GM23338 (cell line): ENCODE data around the gene ARL8B. TPM values are rescaled to one million over a fixed set of nuclear protein-coding genes. Genes with fewer than 3 reads are reported as not detected.

ENCODE experiments used
- ATAC-seq: fragments of 200-7000 bp; cut with Tn5 transposase; 3 replicates; pipeline ENCODE4 v1.9.1; 2020
- DNase-seq: peaks from one replicate; pipeline ENCODE4 v3.0.0-alpha.2; 2015; ENCODE audit warnings: low spot score
- H2AFZ ChIP-seq: fragments of 200-600 bp; sonication (generic); 2 replicates; pipeline ENCODE4 v1.8.0; 2016; ENCODE audit warnings: antibody characterized with exemption, mild to moderate bottlenecking, moderate library complexity
- H3F3A ChIP-seq: fragments of 200-600 bp; sonication (generic); replicated peaks from 2 replicates; pipeline ENCODE4 v1.8.0; 2017; ENCODE audit warnings: antibody characterized with exemption, mixed run types, low read depth
- H3K27ac ChIP-seq: fragments of 200-600 bp; sonication (generic); 2 replicates; pipeline ENCODE4 v1.6.1; 2016; ENCODE audit warnings: low read depth
- H3K27me3 ChIP-seq: fragments of 200-600 bp; sonication (generic); 2 replicates; pipeline ENCODE4 v1.8.0; 2016; ENCODE audit warnings: mild to moderate bottlenecking, mixed run types, moderate library complexity; ENCODE audit not compliant: insufficient read depth
- H3K36me3 ChIP-seq: fragments of 200-600 bp; sonication (generic); 2 replicates; pipeline ENCODE4 v1.8.0; 2016; ENCODE audit warnings: mild to moderate bottlenecking; ENCODE audit not compliant: insufficient read depth
- H3K4me1 ChIP-seq: fragments of 200-600 bp; sonication (generic); 2 replicates; pipeline ENCODE4 v1.8.0; 2016; ENCODE audit warnings: mild to moderate bottlenecking, moderate library complexity; ENCODE audit not compliant: insufficient read depth
- H3K4me2 ChIP-seq: fragments of 200-600 bp; sonication (generic); 2 replicates; pipeline ENCODE4 v1.7.1; 2017; ENCODE audit warnings: mixed run types
- H3K4me3 ChIP-seq: fragments of 200-600 bp; sonication (generic); 2 replicates; pipeline ENCODE4 v1.6.1; 2016; ENCODE audit warnings: mixed run types
- H3K79me2 ChIP-seq: fragments of 200-600 bp; sonication (generic); replicated peaks from 2 replicates; pipeline ENCODE4 v1.8.0; 2017; ENCODE audit warnings: mild to moderate bottlenecking; ENCODE audit not compliant: insufficient read depth
- H3K9me2 ChIP-seq: fragments of 200-600 bp; sonication (generic); 2 replicates; pipeline ENCODE4 v1.8.0; 2017; ENCODE audit not compliant: insufficient read depth
- H4K20me1 ChIP-seq: fragments of 200-600 bp; sonication (generic); replicated peaks from 2 replicates; pipeline ENCODE4 v1.8.0; 2017; ENCODE audit warnings: mild to moderate bottlenecking; ENCODE audit not compliant: insufficient read depth
- H3K27ac Mint-ChIP-seq: 2 replicates; pipeline ENCODE4 v1.8.0; 2020; ENCODE audit warnings: inconsistent platforms, mild to moderate bottlenecking, moderate library complexity, mixed read lengths
- H3K27me3 Mint-ChIP-seq: 3 replicates; pipeline ENCODE4 v1.8.0; 2022; ENCODE audit warnings: low read depth, mild to moderate bottlenecking, moderate library complexity, mixed read lengths, inconsistent platforms; ENCODE audit not compliant: insufficient read depth, poor library complexity
- H3K36me3 Mint-ChIP-seq: 3 replicates; pipeline ENCODE4 v1.8.0; 2021; ENCODE audit warnings: low read depth, mild to moderate bottlenecking, inconsistent platforms, moderate library complexity, mixed read lengths
- H3K4me1 Mint-ChIP-seq: 3 replicates; pipeline ENCODE4 v1.8.0; 2020; ENCODE audit warnings: mild to moderate bottlenecking, inconsistent platforms, mixed read lengths
- H3K4me3 Mint-ChIP-seq: 3 replicates; pipeline ENCODE4 v1.8.0; 2021; ENCODE audit warnings: moderate library complexity, mild to moderate bottlenecking, inconsistent platforms, mixed read lengths
- H3K9me3 Mint-ChIP-seq: 3 replicates; pipeline ENCODE4 v1.8.0; 2020; ENCODE audit warnings: moderate library complexity, mild to moderate bottlenecking, inconsistent platforms, mixed read lengths
- CREB1 ChIP-seq: fragments of 250-450 bp; sonication (Bioruptor Pico); IDR thresholded peaks from 2 replicates; pipeline ENCODE4 v1.5.0; 2020; ENCODE audit warnings: low read depth, mild to moderate bottlenecking, moderate library complexity
- JUNB ChIP-seq: IDR thresholded peaks from one replicate; pipeline ENCODE4 v1.6.1; 2016; ENCODE audit warnings: antibody characterized with exemption; ENCODE audit not compliant: unreplicated experiment
- NANOG ChIP-seq: IDR thresholded peaks from 2 replicates; pipeline ENCODE4 v1.6.1; 2016; ENCODE audit warnings: antibody characterized with exemption, borderline replicate concordance
- POLR2AphosphoS5 ChIP-seq: IDR thresholded peaks from 2 replicates; pipeline ENCODE4 v1.6.1; 2016; ENCODE audit warnings: antibody characterized with exemption, low read depth
- ZNF114 ChIP-seq: fragments of 250-450 bp; sonication (Bioruptor Pico); IDR thresholded peaks from 2 replicates; pipeline ENCODE4 v1.5.0; 2020; ENCODE audit warnings: mild to moderate bottlenecking, moderate library complexity
- ZNF331 ChIP-seq: fragments of 250-450 bp; sonication (Bioruptor Pico); IDR thresholded peaks from 2 replicates; pipeline ENCODE4 v1.5.0; 2020; ENCODE audit warnings: low read depth, mild to moderate bottlenecking, moderate library complexity
- polyA plus RNA-seq: library from polyadenylated mRNA; unstranded; fragments of >200 nt; fragmentation: Nextera tagmentation; extraction: Ambion mirVana; gene quantifications from 2 replicates; pipeline ENCODE4 v1.2.1, GENCODE V29; 2016
- total RNA-seq: library from RNA; depleted of rRNA; stranded (reverse); fragments of >200 nt; shearing (Covaris generic); gene quantifications from 2 replicates; pipeline ENCODE4 v1.2.3, GENCODE V29; 2014
- TF ChIP-seq, protein P1 (sequence below): fragments of 250-450 bp; sonication (Bioruptor Pico); IDR thresholded peaks from 2 replicates; pipeline ENCODE4 v1.5.0; 2020; ENCODE audit warnings: mild to moderate bottlenecking, moderate library complexity
- TF ChIP-seq, protein P2 (sequence below), 2 experiments: fragments of 200-600 bp in 1 of 2; sonication (generic) in 1 of 2; conservative IDR thresholded peaks; 2 replicates each; pipeline versions ENCODE4 v1.5.1 to v1.6.1; 2016 to 2017; ENCODE audit warnings: antibody characterized with exemption in 2 of 2, low read depth in 2 of 2, mild to moderate bottlenecking in 2 of 2, moderate library complexity in 1 of 2
- TF ChIP-seq, protein P3 (sequence below): IDR thresholded peaks from one replicate; pipeline ENCODE4 v1.6.1; 2018; ENCODE audit warnings: antibody characterized with exemption; ENCODE audit not compliant: unreplicated experiment

Gene ARL8B
- total and polyA plus RNA-seq, 2 experiments from 2014 or later = 25.5 to 40.8 TPM

DNA sequence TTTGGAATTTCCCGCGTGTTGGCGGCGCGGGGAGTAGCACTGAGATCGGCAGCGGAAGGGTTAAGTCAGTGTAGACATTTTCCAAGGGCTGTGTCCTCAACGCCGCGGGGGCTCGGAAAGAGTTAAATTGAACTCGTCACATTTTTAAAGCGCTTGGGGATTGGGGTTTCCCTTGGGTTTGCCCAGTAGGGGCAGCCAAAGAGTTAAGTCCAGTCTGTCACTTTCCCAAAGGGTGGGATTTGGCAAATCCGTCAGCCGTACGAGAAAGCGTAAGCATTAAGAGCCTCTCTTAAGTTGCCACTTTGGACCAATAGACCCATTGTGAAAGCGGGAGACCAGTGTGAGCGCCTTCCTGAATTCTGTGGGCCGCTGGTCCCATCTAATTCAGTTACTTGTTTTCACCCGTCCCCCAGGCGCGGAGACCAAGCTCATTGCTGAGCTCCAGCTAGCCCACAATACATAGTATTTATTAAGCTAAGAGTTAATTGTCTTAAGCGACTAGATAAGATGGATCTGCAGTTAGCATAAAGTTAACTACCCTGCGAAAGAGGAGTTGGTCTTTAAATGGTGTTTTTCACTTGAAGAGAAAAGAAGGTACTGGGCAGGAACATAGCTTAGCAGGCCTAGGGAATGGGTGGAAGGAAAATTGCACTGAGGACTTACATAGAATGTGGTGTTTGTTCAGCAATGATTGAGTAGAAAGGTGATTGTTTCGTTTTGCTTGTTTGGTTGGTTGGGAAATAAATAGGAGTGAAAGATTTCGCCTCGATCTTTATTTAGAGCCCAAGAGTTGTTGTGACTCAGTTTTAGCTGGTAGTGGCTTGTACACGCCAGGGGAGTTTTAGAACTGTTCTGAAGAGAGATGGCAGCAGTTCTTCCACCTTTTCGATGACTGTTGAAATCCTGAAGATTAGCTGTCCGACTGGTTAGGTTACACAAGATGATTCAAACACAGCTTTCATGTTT lies 932 bp downstream of the ARL8B start:
- no peaks in the 10 kb centered on the region for H3K27me3 ChIP-seq
- peak overlapping the region; percentile 63 for H3K27ac ChIP-seq
- H3K27ac Mint-ChIP-seq = peak overlapping the region; percentile 72
- peaks cover 12% of the 10 kb centered on the region for H3K4me1 Mint-ChIP-seq
- H3K4me1 ChIP-seq = peaks cover 10% of the 10 kb centered on the region
- DNase-seq = peak; percentile 79
- TF ChIP-seq, protein P1, sequence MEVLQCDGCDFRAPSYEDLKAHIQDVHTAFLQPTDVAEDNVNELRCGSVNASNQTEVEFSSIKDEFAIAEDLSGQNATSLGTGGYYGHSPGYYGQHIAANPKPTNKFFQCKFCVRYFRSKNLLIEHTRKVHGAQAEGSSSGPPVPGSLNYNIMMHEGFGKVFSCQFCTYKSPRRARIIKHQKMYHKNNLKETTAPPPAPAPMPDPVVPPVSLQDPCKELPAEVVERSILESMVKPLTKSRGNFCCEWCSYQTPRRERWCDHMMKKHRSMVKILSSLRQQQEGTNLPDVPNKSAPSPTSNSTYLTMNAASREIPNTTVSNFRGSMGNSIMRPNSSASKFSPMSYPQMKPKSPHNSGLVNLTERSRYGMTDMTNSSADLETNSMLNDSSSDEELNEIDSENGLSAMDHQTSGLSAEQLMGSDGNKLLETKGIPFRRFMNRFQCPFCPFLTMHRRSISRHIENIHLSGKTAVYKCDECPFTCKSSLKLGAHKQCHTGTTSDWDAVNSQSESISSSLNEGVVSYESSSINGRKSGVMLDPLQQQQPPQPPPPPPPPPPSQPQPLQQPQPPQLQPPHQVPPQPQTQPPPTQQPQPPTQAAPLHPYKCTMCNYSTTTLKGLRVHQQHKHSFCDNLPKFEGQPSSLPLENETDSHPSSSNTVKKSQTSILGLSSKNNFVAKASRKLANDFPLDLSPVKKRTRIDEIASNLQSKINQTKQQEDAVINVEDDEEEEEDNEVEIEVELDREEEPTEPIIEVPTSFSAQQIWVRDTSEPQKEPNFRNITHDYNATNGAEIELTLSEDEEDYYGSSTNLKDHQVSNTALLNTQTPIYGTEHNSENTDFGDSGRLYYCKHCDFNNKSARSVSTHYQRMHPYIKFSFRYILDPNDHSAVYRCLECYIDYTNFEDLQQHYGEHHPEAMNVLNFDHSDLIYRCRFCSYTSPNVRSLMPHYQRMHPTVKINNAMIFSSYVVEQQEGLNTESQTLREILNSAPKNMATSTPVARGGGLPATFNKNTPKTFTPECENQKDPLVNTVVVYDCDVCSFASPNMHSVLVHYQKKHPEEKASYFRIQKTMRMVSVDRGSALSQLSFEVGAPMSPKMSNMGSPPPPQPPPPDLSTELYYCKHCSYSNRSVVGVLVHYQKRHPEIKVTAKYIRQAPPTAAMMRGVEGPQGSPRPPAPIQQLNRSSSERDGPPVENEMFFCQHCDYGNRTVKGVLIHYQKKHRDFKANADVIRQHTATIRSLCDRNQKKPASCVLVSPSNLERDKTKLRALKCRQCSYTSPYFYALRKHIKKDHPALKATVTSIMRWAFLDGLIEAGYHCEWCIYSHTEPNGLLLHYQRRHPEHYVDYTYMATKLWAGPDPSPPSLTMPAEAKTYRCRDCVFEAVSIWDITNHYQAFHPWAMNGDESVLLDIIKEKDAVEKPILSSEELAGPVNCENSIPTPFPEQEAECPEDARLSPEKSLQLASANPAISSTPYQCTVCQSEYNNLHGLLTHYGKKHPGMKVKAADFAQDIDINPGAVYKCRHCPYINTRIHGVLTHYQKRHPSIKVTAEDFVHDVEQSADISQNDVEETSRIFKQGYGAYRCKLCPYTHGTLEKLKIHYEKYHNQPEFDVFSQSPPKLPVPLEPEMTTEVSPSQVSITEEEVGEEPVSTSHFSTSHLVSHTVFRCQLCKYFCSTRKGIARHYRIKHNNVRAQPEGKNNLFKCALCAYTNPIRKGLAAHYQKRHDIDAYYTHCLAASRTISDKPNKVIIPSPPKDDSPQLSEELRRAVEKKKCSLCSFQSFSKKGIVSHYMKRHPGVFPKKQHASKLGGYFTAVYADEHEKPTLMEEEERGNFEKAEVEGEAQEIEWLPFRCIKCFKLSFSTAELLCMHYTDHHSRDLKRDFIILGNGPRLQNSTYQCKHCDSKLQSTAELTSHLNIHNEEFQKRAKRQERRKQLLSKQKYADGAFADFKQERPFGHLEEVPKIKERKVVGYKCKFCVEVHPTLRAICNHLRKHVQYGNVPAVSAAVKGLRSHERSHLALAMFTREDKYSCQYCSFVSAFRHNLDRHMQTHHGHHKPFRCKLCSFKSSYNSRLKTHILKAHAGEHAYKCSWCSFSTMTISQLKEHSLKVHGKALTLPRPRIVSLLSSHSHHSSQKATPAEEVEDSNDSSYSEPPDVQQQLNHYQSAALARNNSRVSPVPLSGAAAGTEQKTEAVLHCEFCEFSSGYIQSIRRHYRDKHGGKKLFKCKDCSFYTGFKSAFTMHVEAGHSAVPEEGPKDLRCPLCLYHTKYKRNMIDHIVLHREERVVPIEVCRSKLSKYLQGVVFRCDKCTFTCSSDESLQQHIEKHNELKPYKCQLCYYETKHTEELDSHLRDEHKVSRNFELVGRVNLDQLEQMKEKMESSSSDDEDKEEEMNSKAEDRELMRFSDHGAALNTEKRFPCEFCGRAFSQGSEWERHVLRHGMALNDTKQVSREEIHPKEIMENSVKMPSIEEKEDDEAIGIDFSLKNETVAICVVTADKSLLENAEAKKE = no peak
- TF ChIP-seq, protein P2, sequence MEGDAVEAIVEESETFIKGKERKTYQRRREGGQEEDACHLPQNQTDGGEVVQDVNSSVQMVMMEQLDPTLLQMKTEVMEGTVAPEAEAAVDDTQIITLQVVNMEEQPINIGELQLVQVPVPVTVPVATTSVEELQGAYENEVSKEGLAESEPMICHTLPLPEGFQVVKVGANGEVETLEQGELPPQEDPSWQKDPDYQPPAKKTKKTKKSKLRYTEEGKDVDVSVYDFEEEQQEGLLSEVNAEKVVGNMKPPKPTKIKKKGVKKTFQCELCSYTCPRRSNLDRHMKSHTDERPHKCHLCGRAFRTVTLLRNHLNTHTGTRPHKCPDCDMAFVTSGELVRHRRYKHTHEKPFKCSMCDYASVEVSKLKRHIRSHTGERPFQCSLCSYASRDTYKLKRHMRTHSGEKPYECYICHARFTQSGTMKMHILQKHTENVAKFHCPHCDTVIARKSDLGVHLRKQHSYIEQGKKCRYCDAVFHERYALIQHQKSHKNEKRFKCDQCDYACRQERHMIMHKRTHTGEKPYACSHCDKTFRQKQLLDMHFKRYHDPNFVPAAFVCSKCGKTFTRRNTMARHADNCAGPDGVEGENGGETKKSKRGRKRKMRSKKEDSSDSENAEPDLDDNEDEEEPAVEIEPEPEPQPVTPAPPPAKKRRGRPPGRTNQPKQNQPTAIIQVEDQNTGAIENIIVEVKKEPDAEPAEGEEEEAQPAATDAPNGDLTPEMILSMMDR (conservative IDR thresholded peaks at IDR 0.05; ENCODE audit: low read depth in 2 of 2) = 0 out of 4 replicates have a peak, but pooled peaks of 1 of the 2 experiments have one; percentile 13
- TF ChIP-seq POLR2AphosphoS5 = no peak
- TF ChIP-seq JUNB = no peak
- TF ChIP-seq CREB1 (CRISPR knock-in tag) = peak; percentile 5; the same call in 1 of the 2 replicates
- TF ChIP-seq ZNF331 (CRISPR knock-in tag) = no peak
- TF ChIP-seq NANOG = no peak
- TF ChIP-seq, protein P3, sequence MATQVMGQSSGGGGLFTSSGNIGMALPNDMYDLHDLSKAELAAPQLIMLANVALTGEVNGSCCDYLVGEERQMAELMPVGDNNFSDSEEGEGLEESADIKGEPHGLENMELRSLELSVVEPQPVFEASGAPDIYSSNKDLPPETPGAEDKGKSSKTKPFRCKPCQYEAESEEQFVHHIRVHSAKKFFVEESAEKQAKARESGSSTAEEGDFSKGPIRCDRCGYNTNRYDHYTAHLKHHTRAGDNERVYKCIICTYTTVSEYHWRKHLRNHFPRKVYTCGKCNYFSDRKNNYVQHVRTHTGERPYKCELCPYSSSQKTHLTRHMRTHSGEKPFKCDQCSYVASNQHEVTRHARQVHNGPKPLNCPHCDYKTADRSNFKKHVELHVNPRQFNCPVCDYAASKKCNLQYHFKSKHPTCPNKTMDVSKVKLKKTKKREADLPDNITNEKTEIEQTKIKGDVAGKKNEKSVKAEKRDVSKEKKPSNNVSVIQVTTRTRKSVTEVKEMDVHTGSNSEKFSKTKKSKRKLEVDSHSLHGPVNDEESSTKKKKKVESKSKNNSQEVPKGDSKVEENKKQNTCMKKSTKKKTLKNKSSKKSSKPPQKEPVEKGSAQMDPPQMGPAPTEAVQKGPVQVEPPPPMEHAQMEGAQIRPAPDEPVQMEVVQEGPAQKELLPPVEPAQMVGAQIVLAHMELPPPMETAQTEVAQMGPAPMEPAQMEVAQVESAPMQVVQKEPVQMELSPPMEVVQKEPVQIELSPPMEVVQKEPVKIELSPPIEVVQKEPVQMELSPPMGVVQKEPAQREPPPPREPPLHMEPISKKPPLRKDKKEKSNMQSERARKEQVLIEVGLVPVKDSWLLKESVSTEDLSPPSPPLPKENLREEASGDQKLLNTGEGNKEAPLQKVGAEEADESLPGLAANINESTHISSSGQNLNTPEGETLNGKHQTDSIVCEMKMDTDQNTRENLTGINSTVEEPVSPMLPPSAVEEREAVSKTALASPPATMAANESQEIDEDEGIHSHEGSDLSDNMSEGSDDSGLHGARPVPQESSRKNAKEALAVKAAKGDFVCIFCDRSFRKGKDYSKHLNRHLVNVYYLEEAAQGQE = no peak
- TF ChIP-seq ZNF114 (CRISPR knock-in tag) = no peak
- peak overlapping the region; percentile 95 for H3K4me3 ChIP-seq
- H3K36me3 Mint-ChIP-seq = no peaks in the 10 kb centered on the region
- H3K9me2 ChIP-seq = no peaks in the 10 kb centered on the region
- H3K4me3 Mint-ChIP-seq = peak overlapping the region; percentile 98
- peak; percentile 63 for ATAC-seq
- H2AFZ ChIP-seq = peak overlapping the region; percentile 85
- no peaks in the 10 kb centered on the region for H3K36me3 ChIP-seq
- no peaks in the 10 kb centered on the region; the same call in 2 of the 3 replicates for H3K9me3 Mint-ChIP-seq
- H4K20me1 ChIP-seq = peaks cover 19% of the 10 kb centered on the region
- H3K4me2 ChIP-seq = peak overlapping the region; percentile 95
- peaks cover 4% of the 10 kb centered on the region for H3K27me3 Mint-ChIP-seq
- no peaks in the 10 kb centered on the region for H3F3A ChIP-seq
- H3K79me2 ChIP-seq = peaks cover 57% of the 10 kb centered on the region
